Keratinocyte (primary cell): ENCODE results near the gene GBX2. TPM values are rescaled to one million over a fixed set of nuclear protein-coding genes. Genes with fewer than 3 reads are reported as not detected.

ENCODE experiments used
- DNase-seq: peaks from one replicate; pipeline ENCODE4 v3.0.0-alpha.2; 2011; ENCODE audit warnings: low read depth, missing footprints, low spot score
- FAIRE-seq: peaks from 2 replicates; lab custom pipeline; 2011; peaks lifted over from hg19 to GRCh38; lab: Jason Lieb, UNC
- H2AFZ ChIP-seq: 2 replicates; pipeline ENCODE4 v1.6.0; 2012; ENCODE audit warnings: low read length, control low read depth, inconsistent platforms; ENCODE audit not compliant: control insufficient read depth
- H3K27ac ChIP-seq: 2 replicates; pipeline ENCODE4 v1.5.1; 2011; ENCODE audit warnings: low read length; ENCODE audit not compliant: control insufficient read depth, insufficient read depth
- H3K27me3 ChIP-seq: 3 replicates; pipeline ENCODE4 v1.6.0; 2011; ENCODE audit warnings: low read length; ENCODE audit not compliant: control insufficient read depth, insufficient read depth; ENCODE audit errors: extremely low read depth
- H3K36me3 ChIP-seq, 2 experiments: 2 replicates in 1 of 2; 3 replicates in 1 of 2; pipeline ENCODE4 v1.5.1; 2011; ENCODE audit warnings: low read length in 2 of 2, mild to moderate bottlenecking in 1 of 2; ENCODE audit not compliant: control insufficient read depth in 2 of 2, insufficient read depth in 2 of 2; ENCODE audit errors: extremely low read depth in 1 of 2
- H3K4me1 ChIP-seq: 3 replicates; pipeline ENCODE4 v1.5.1; 2011; ENCODE audit warnings: low read length; ENCODE audit not compliant: control insufficient read depth, insufficient read depth; ENCODE audit errors: extremely low read depth
- H3K4me2 ChIP-seq: 3 replicates; pipeline ENCODE4 v1.6.0; 2011; ENCODE audit warnings: low read depth, low read length; ENCODE audit not compliant: control insufficient read depth, insufficient read depth; ENCODE audit errors: extremely low read depth
- H3K4me3 ChIP-seq, 3 experiments: fragments of 200-600 bp in 1 of 3; sonication (generic) in 1 of 3; 2 replicates in 2 of 3; 3 replicates in 1 of 3; pipeline ENCODE4 v1.5.1; 2011 to 2016; ENCODE audit warnings: low read length in 3 of 3, mild to moderate bottlenecking in 3 of 3, control low read depth in 2 of 3, inconsistent platforms in 1 of 3, low read depth in 1 of 3, mixed read lengths in 1 of 3, mixed run types in 1 of 3, moderate library complexity in 1 of 3; ENCODE audit not compliant: control insufficient read depth in 2 of 3, insufficient read depth in 2 of 3; ENCODE audit errors: extremely low read depth in 1 of 3
- H3K79me2 ChIP-seq: 2 replicates; pipeline ENCODE4 v1.6.0; 2012; ENCODE audit warnings: low read length; ENCODE audit not compliant: control insufficient read depth, insufficient read depth
- H3K9ac ChIP-seq: 3 replicates; pipeline ENCODE4 v1.6.0; 2011; ENCODE audit warnings: low read length; ENCODE audit not compliant: control insufficient read depth, insufficient read depth; ENCODE audit errors: extremely low read depth
- H3K9me1 ChIP-seq: 3 replicates; pipeline ENCODE4 v1.6.0; 2011; ENCODE audit warnings: low read length; ENCODE audit not compliant: control insufficient read depth, insufficient read depth; ENCODE audit errors: extremely low read depth
- H3K9me3 ChIP-seq: 2 replicates; pipeline ENCODE4 v1.5.1; 2012; ENCODE audit warnings: low read depth, low read length; ENCODE audit not compliant: control insufficient read depth
- H4K20me1 ChIP-seq: 3 replicates; pipeline ENCODE4 v1.6.0; 2011; ENCODE audit warnings: low read length; ENCODE audit not compliant: control insufficient read depth, insufficient read depth; ENCODE audit errors: extremely low read depth
- EZH2 ChIP-seq: IDR thresholded peaks from one replicate; pipeline ENCODE4 v1.6.1; 2012; ENCODE audit warnings: inconsistent platforms, mild to moderate bottlenecking, low read length, moderate library complexity
- dilution Hi-C: fragments of 300-500 bp; cut with MboI; formaldehyde crosslinking; loops from one replicate; pipeline ENCODE4 v1.7.0; 2020; ENCODE audit warnings: low sequenced_read_pairs; ENCODE audit not compliant: extremely low pct_ligation_motif_present
- polyA plus RNA-seq, 5 experiments: library from polyadenylated mRNA; depleted of rRNA in 3 of 5; stranded (reverse) in 3 of 5; stranded (forward) in 1 of 5; unstranded in 1 of 5; fragments of >200 nt; gene quantifications; 1 replicate in 1 of 5; 2 replicates in 3 of 5; 3 replicates in 1 of 5; pipeline versions ENCODE4 v1.2.1 to v1.2.3, GENCODE V29; 2011 to 2012; ENCODE audit warnings: missing spikeins in 2 of 5, low read depth in 1 of 5, low replicate concordance in 1 of 5
- small RNA-seq, 3 experiments: library from RNA; depleted of rRNA; stranded (forward); fragments of <200 nt; gene quantifications; one replicate each; pipeline ENCODE3, GENCODE V24; 2012; ENCODE audit warnings: low read depth in 3 of 3, low replicate concordance in 1 of 3; ENCODE audit not compliant: insufficient read length in 3 of 3
- TF ChIP-seq, protein P1 (sequence below), 3 experiments: IDR thresholded peaks in 1 of 3; conservative IDR thresholded peaks in 1 of 3; optimal IDR thresholded peaks in 1 of 3; 2 replicates in 2 of 3; 3 replicates in 1 of 3; pipeline versions ENCODE3 to v1.5.1; 2011; ENCODE audit warnings: low read length in 3 of 3, mild to moderate bottlenecking in 3 of 3, moderate library complexity in 2 of 3, control low read depth in 1 of 3, inconsistent platforms in 1 of 3; ENCODE audit not compliant: insufficient read depth in 2 of 3; ENCODE audit errors: extremely low read depth in 1 of 3

Gene GBX2
- polyA plus RNA-seq, 1 donor (not counting 4 experiments of a cell fraction or from before 2014, with no cell fraction given) = 0.17 TPM

DNA sequence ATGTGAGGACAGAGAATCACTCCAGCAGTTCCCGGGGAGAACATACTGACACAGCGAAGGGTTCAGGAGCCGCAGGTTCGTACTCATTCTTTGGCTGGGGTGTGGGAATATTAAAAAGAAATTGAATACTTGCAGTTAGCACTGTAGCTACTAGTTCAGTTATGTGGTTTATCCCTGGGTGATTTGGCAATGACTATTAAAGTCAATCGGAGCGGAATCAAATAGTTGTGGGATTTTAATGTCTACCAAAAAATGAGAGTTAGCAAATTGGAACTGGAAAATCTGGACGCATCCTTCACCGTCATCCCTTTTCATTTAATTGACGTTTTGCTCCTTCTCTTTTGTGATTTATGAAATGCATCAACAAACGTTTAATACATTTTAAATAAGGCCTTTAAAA, 50.8 kb downstream of the GBX2 start:
- DNase-seq (no peak), FAIRE-seq (no peak)
- Histone ChIP-seq H3K9me3 (no peaks in the 10 kb centered on the region), H3K4me1 (no peaks in the 10 kb centered on the region), H3K4me3 (no peak overlapping the region), H3K9ac (no peak overlapping the region), H4K20me1 (no peaks in the 10 kb centered on the region), H3K4me2 (no peak overlapping the region), H3K9me1 (no peaks in the 10 kb centered on the region), H3K79me2 (no peaks in the 10 kb centered on the region), H3K36me3 (no peaks in the 10 kb centered on the region), H3K27ac (no peak overlapping the region), H3K27me3 (no peaks in the 10 kb centered on the region), H2AFZ (no peak overlapping the region)
- dilution Hi-C loops = no loop called here
- TF ChIP-seq, protein P1, sequence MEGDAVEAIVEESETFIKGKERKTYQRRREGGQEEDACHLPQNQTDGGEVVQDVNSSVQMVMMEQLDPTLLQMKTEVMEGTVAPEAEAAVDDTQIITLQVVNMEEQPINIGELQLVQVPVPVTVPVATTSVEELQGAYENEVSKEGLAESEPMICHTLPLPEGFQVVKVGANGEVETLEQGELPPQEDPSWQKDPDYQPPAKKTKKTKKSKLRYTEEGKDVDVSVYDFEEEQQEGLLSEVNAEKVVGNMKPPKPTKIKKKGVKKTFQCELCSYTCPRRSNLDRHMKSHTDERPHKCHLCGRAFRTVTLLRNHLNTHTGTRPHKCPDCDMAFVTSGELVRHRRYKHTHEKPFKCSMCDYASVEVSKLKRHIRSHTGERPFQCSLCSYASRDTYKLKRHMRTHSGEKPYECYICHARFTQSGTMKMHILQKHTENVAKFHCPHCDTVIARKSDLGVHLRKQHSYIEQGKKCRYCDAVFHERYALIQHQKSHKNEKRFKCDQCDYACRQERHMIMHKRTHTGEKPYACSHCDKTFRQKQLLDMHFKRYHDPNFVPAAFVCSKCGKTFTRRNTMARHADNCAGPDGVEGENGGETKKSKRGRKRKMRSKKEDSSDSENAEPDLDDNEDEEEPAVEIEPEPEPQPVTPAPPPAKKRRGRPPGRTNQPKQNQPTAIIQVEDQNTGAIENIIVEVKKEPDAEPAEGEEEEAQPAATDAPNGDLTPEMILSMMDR (optimal IDR thresholded peaks at IDR 0.05 in 1 of 3, IDR thresholded peaks at IDR 0.05 in 1 of 3, conservative IDR thresholded peaks at IDR 0.05 in 1 of 3; ENCODE audit: extremely low read depth in 1 of 3, insufficient read depth in 2 of 3, low read length in 3 of 3) = no peak
- TF ChIP-seq EZH2 = no peak

Small RNAs within 50 kb of the gene (small RNA-seq; reads per million reads assigned to genes)
- 0 reads per million in 3 experiments for gene RF00019
- gene RNU1-31P = 0 reads per million in 3 experiments

Other genes starting within 250 kb of the GBX2 start
- not detected in 3 replicates for gene ASB18, start 96.0 kb upstream of the GBX2 start, polyA plus RNA-seq